PFSK-1 (cell line): ENCODE data around the gene CAMKK2.

Source experiments
- FOXP2 ChIP-seq: optimal IDR thresholded peaks from 2 replicates; pipeline ENCODE3; 2011; ENCODE audit warnings: borderline replicate concordance, control low read depth, inconsistent platforms; ENCODE audit not compliant: insufficient read depth; ENCODE audit errors: extremely low read length, extremely low read depth
- POLR2AphosphoS5 ChIP-seq: IDR thresholded peaks from 2 replicates; pipeline ENCODE4 v1.6.1; 2012; ENCODE audit warnings: low read depth, mild to moderate bottlenecking, control low read depth, low read length, moderate library complexity
- REST ChIP-seq, 2 experiments: IDR thresholded peaks; 2 replicates each; pipeline versions ENCODE4 v1.6.1 to v1.8.0; 2011 to 2012; ENCODE audit warnings: low read depth in 2 of 2, low read length in 2 of 2, control low read depth in 1 of 2, inconsistent platforms in 1 of 2, mild to moderate bottlenecking in 1 of 2, moderate library complexity in 1 of 2; ENCODE audit not compliant: insufficient read depth in 1 of 2
- SIN3A ChIP-seq: IDR thresholded peaks from 2 replicates; pipeline ENCODE4 v1.6.1; 2012; ENCODE audit warnings: mild to moderate bottlenecking, low read length, moderate library complexity, borderline replicate concordance; ENCODE audit not compliant: insufficient read depth
- TAF1 ChIP-seq: IDR thresholded peaks from 2 replicates; pipeline ENCODE4 v1.6.1; 2012; ENCODE audit warnings: low read length, control low read depth, borderline replicate concordance; ENCODE audit not compliant: insufficient read depth

Gene CAMKK2

GRCh38 chr12:121333747-121334146 lies 37.2 kb upstream of the CAMKK2 start:
- TF ChIP-seq REST (IDR thresholded peaks at IDR 0.05; ENCODE audit: insufficient read depth in 1 of 2, low read depth in 2 of 2, low read length in 2 of 2) (no peak), POLR2AphosphoS5 (no peak), SIN3A (no peak), TAF1 (no peak), FOXP2 (no peak)

- TF ChIP-seq POLR2AphosphoS5: no peak
- no peak for TF ChIP-seq REST (IDR thresholded peaks at IDR 0.05; ENCODE audit: insufficient read depth in 1 of 2, low read depth in 2 of 2, low read length in 2 of 2)
- no peak for TF ChIP-seq SIN3A
Observed at GRCh38 chr12:121331248-121331647, 34.7 kb upstream of the CAMKK2 start.

GRCh38 chr12:121330692-121331091 lies 34.2 kb upstream of the CAMKK2 start:
- TF ChIP-seq POLR2AphosphoS5 (no peak), TAF1 (no peak), SIN3A (no peak), REST (IDR thresholded peaks at IDR 0.05; ENCODE audit: insufficient read depth in 1 of 2, low read depth in 2 of 2, low read length in 2 of 2) (no peak)

- no peak for TF ChIP-seq REST (IDR thresholded peaks at IDR 0.05; ENCODE audit: insufficient read depth in 1 of 2, low read depth in 2 of 2, low read length in 2 of 2)
- TF ChIP-seq TAF1: no peak
- TF ChIP-seq SIN3A: no peak
- TF ChIP-seq POLR2AphosphoS5: no peak
- no peak for TF ChIP-seq FOXP2
Observed at GRCh38 chr12:121330195-121330594, 33.7 kb upstream of the CAMKK2 start.

GRCh38 chr12:121328620-121329019 lies 32.1 kb upstream of the CAMKK2 start:
- no peak for TF ChIP-seq POLR2AphosphoS5
- no peak for TF ChIP-seq TAF1
- no peak for TF ChIP-seq FOXP2
- TF ChIP-seq REST (IDR thresholded peaks at IDR 0.05; ENCODE audit: insufficient read depth in 1 of 2, low read depth in 2 of 2, low read length in 2 of 2): no peak
- TF ChIP-seq SIN3A: no peak
